HepG2 (cell line): ENCODE measurements around the gene ZNF425. TPM values are rescaled to one million over a fixed set of nuclear protein-coding genes. Genes with fewer than 3 reads are reported as not detected.
A peak's percentile ranks its signal among the peaks of the same experiment; 100 is the strongest.

Source experiments
- CBX2 ChIP-seq, 2 experiments: fragments of 200-600 bp in 1 of 2; sonication (generic); formaldehyde crosslinking in 1 of 2; IDR thresholded peaks; 2 replicates each; pipeline versions ENCODE4 v1.7.0 to v1.8.1; 2018 to 2022; ENCODE audit warnings: low read depth in 2 of 2, low read length in 1 of 2, mild to moderate bottlenecking in 1 of 2, missing genetic modification reagents in 1 of 2
- E2F1 ChIP-seq: sonication (generic); formaldehyde crosslinking; IDR thresholded peaks from 2 replicates; pipeline ENCODE4 v1.5.0; 2020; ENCODE audit warnings: missing genetic modification reagents
- FOXK2 ChIP-seq: fragments of 450-650 bp; IDR thresholded peaks from 2 replicates; pipeline ENCODE4 v1.6.1; 2016
- FOXO1 ChIP-seq: sonication (generic); formaldehyde crosslinking; IDR thresholded peaks from 2 replicates; pipeline ENCODE4 v1.4.0; 2020; ENCODE audit warnings: missing genetic modification reagents
- KDM3A ChIP-seq: IDR thresholded peaks from 2 replicates; pipeline ENCODE4 v1.6.1; 2018; ENCODE audit warnings: low read depth, missing compliant biosample characterization
- MBD4 ChIP-seq: IDR thresholded peaks from 2 replicates; pipeline ENCODE4 v1.6.1; 2012; ENCODE audit warnings: low read length, inconsistent platforms, borderline replicate concordance
- MXI1 ChIP-seq: IDR thresholded peaks from 3 replicates; pipeline ENCODE4 v1.6.1; 2012; ENCODE audit warnings: low read depth, low read length, inconsistent platforms, borderline replicate concordance
- NAIF1 ChIP-seq: sonication (generic); formaldehyde crosslinking; IDR thresholded peaks from 2 replicates; pipeline ENCODE4 v1.5.0; 2020; ENCODE audit warnings: mild to moderate bottlenecking, missing genetic modification reagents, borderline replicate concordance
- RBM22 ChIP-seq: fragments of 200-400 bp; formaldehyde crosslinking; optimal IDR thresholded peaks from 2 replicates; pipeline ENCODE3; 2017; ENCODE audit warnings: mild to moderate bottlenecking, low read length, moderate library complexity
- RFXAP ChIP-seq: sonication (generic); formaldehyde crosslinking; IDR thresholded peaks from 2 replicates; pipeline ENCODE4 v1.4.0; 2020; ENCODE audit warnings: missing genetic modification reagents, borderline replicate concordance
- SMARCE1 ChIP-seq: fragments of 450-650 bp; IDR thresholded peaks from 2 replicates; pipeline ENCODE4 v1.6.1; 2017; ENCODE audit warnings: borderline replicate concordance
- SPEN ChIP-seq: sonication (generic); formaldehyde crosslinking; IDR thresholded peaks from 2 replicates; pipeline ENCODE4 v1.5.1; 2020; ENCODE audit warnings: low read depth, mild to moderate bottlenecking, missing genetic modification reagents
- TARDBP ChIP-seq: sonication (generic); formaldehyde crosslinking; IDR thresholded peaks from 2 replicates; pipeline ENCODE4 v1.8.0; 2022; ENCODE audit warnings: mild to moderate bottlenecking, missing genetic modification reagents
- ZBTB33 ChIP-seq: sonication (generic); formaldehyde crosslinking; IDR thresholded peaks from 2 replicates; pipeline ENCODE4 v1.4.0; 2020; ENCODE audit warnings: missing genetic modification reagents
- ZNF343 ChIP-seq: sonication (generic); formaldehyde crosslinking; IDR thresholded peaks from 2 replicates; pipeline ENCODE4 v1.4.0; 2020; ENCODE audit warnings: mild to moderate bottlenecking, missing genetic modification reagents
- ZNF432 ChIP-seq: sonication (generic); formaldehyde crosslinking; IDR thresholded peaks from 2 replicates; pipeline ENCODE4 v1.5.0; 2020; ENCODE audit warnings: missing genetic modification reagents, mild to moderate bottlenecking, borderline replicate concordance
- ZNF674 ChIP-seq: sonication (generic); formaldehyde crosslinking; IDR thresholded peaks from 2 replicates; pipeline ENCODE4 v1.5.0; 2020; ENCODE audit warnings: low read depth, mild to moderate bottlenecking, missing genetic modification reagents
- ZNF816 ChIP-seq: sonication (generic); formaldehyde crosslinking; IDR thresholded peaks from 2 replicates; pipeline ENCODE4 v1.8.0; 2022; ENCODE audit warnings: missing genetic modification reagents, mild to moderate bottlenecking, borderline replicate concordance
- polyA plus RNA-seq, 8 experiments: library from polyadenylated mRNA; depleted of rRNA in 3 of 8; stranded (reverse) in 7 of 8; unstranded in 1 of 8; fragments of >200 nt; fragmentation: Illumina TruSeq in 4 of 8; extraction: Trizol in 4 of 8; gene quantifications; 2 replicates each; pipeline versions ENCODE4 v1.2.1 to v1.2.3, GENCODE V29; 2011 to 2016; ENCODE audit warnings: low read depth in 4 of 8, missing spikeins in 1 of 8, mixed read lengths in 1 of 8; ENCODE audit not compliant: insufficient read depth in 1 of 8
- total RNA-seq, 5 experiments: library from RNA; depleted of rRNA; stranded (reverse); fragments of >200 nt; fragmentation: Illumina TruSeq; extraction: Trizol; gene quantifications; 2 replicates each; pipeline ENCODE4 v1.2.3, GENCODE V29; 2016; ENCODE audit warnings: low read depth in 1 of 5
- TF ChIP-seq, protein P1 (sequence below): sonication (generic); formaldehyde crosslinking; IDR thresholded peaks from 2 replicates; pipeline ENCODE4 v1.9.0; 2021; ENCODE audit warnings: mild to moderate bottlenecking, missing genetic modification reagents

The ZNF425 gene
- total and polyA plus RNA-seq, 2 of the 13 experiments (the other 11 are each of a cell fraction or from before 2014, with no cell fraction given), result 0.51 to 1.1 TPM

DNA sequence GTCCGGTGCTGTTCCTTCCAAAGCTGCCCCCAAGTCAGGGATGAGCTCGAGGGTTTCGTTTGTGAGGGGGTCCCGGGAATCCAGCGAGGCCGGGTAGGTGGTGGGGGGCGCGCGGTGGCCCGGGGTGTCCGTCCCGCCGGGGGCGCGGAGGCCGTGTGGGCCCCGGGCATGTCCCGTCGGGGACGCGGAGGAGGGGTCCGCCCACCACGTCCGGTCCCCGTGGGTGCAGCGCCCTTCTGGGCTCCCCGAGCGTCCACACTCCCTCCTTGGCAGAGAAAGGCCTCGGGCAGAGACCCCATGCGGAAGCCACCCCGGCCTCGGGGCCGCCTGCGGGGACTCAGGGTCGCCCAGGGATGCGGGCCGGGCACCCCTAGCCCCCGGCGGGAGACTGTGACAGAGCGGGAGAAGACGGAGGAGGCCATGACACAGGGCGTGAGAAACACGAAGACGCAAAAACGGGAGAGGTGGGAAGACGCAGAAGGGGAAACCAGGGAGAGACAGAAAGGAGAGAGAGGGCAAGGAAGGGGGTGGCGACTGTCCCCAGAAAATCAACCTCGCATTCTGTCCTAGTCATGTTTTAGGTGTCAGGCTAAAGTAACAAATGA lies 640 bp upstream of the ZNF425 start (continued):
- TF ChIP-seq, protein P1, sequence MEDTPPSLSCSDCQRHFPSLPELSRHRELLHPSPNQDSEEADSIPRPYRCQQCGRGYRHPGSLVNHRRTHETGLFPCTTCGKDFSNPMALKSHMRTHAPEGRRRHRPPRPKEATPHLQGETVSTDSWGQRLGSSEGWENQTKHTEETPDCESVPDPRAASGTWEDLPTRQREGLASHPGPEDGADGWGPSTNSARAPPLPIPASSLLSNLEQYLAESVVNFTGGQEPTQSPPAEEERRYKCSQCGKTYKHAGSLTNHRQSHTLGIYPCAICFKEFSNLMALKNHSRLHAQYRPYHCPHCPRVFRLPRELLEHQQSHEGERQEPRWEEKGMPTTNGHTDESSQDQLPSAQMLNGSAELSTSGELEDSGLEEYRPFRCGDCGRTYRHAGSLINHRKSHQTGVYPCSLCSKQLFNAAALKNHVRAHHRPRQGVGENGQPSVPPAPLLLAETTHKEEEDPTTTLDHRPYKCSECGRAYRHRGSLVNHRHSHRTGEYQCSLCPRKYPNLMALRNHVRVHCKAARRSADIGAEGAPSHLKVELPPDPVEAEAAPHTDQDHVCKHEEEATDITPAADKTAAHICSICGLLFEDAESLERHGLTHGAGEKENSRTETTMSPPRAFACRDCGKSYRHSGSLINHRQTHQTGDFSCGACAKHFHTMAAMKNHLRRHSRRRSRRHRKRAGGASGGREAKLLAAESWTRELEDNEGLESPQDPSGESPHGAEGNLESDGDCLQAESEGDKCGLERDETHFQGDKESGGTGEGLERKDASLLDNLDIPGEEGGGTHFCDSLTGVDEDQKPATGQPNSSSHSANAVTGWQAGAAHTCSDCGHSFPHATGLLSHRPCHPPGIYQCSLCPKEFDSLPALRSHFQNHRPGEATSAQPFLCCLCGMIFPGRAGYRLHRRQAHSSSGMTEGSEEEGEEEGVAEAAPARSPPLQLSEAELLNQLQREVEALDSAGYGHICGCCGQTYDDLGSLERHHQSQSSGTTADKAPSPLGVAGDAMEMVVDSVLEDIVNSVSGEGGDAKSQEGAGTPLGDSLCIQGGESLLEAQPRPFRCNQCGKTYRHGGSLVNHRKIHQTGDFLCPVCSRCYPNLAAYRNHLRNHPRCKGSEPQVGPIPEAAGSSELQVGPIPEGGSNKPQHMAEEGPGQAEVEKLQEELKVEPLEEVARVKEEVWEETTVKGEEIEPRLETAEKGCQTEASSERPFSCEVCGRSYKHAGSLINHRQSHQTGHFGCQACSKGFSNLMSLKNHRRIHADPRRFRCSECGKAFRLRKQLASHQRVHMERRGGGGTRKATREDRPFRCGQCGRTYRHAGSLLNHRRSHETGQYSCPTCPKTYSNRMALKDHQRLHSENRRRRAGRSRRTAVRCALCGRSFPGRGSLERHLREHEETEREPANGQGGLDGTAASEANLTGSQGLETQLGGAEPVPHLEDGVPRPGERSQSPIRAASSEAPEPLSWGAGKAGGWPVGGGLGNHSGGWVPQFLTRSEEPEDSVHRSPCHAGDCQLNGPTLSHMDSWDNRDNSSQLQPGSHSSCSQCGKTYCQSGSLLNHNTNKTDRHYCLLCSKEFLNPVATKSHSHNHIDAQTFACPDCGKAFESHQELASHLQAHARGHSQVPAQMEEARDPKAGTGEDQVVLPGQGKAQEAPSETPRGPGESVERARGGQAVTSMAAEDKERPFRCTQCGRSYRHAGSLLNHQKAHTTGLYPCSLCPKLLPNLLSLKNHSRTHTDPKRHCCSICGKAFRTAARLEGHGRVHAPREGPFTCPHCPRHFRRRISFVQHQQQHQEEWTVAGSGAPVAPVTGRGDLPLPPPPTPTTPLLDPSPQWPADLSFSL (CRISPR knock-in tag), result no peak
- TF ChIP-seq SMARCE1 (no peak), ZNF432 (CRISPR knock-in tag) (no peak; the same call in 1 of the 2 replicates), ZNF816 (CRISPR knock-in tag) (no peak), MBD4 (no peak), KDM3A (no peak), SPEN (CRISPR knock-in tag) (no peak), RBM22 (no peak), E2F1 (CRISPR knock-in tag) (no peak), ZNF343 (CRISPR knock-in tag) (no peak), MXI1 (no peak), FOXO1 (CRISPR knock-in tag) (0 out of 2 replicates have a peak, but pooled peaks have one; percentile 17), CBX2 (IDR thresholded peaks at IDR 0.05; ENCODE audit: low read depth, low read length) (no peak), CBX2 (CRISPR knock-in tag; IDR thresholded peaks at IDR 0.05; ENCODE audit: low read depth) (no peak), ZNF674 (peak; percentile 87), ZBTB33 (CRISPR knock-in tag) (no peak), RFXAP (no peak), FOXK2 (no peak), NAIF1 (no peak), TARDBP (CRISPR knock-in tag) (no peak)
